Measurements from ENCODE around the gene APOBEC3A. TPM values are rescaled to one million over a fixed set of nuclear protein-coding genes. Genes with fewer than 3 reads are reported as not detected.

The APOBEC3A gene
- total and polyA plus RNA-seq, 3 experiments from 2014 or later: not detected

GRCh38 chr22:38964989-38965388, 7.6 kb downstream of the APOBEC3A start:
- Mint-ChIP-seq H3K4me1 (no peaks in the 10 kb centered on the region), H3K4me3 (no peak overlapping the region), H3K27ac (no peak overlapping the region), H3K36me3 (no peaks in the 10 kb centered on the region), H3K27me3 (peaks cover 15 to 29% of the 10 kb centered on the region in 2 donors), H3K9me3 (no peaks in the 10 kb centered on the region)
- Histone ChIP-seq H3K4me3 (ENCODE audit: low read length) (no peak overlapping the region), H3K4me1 (ENCODE audit: insufficient read depth, low read length) (no peaks in the 10 kb centered on the region), H3K27ac (ENCODE audit: low read depth, low read length) (no peak overlapping the region), H3K27me3 (ENCODE audit: insufficient read depth, low read length, poor library complexity, severe bottlenecking) (no peaks in the 10 kb centered on the region), H3K9me3 (ENCODE audit: low read length) (no peaks in the 10 kb centered on the region), H3K36me3 (ENCODE audit: insufficient read depth, low read length) (no peaks in the 10 kb centered on the region)
- peak in 1 of 5 donors; percentile 9 for DNase-seq
- POLR2A ChIA-PET: no interaction called here
- CTCF ChIA-PET: no interaction called here

GRCh38 chr22:38965614-38966379, 8.4 kb downstream of the APOBEC3A start:
- no peaks in the 10 kb centered on the region for H3K36me3 Mint-ChIP-seq
- no peaks in the 10 kb centered on the region for H3K4me1 Mint-ChIP-seq
- peak in 1 of 5 donors; percentile 36 for DNase-seq
- ChIA-PET CTCF (no interaction called here), POLR2A (no interaction called here)
- H3K4me1 ChIP-seq (ENCODE audit: insufficient read depth, low read length): no peaks in the 10 kb centered on the region
- H3K4me3 Mint-ChIP-seq: no peak overlapping the region
- no peaks in the 10 kb centered on the region for H3K27me3 ChIP-seq (ENCODE audit: insufficient read depth, low read length, poor library complexity, severe bottlenecking)
- no peak overlapping the region for H3K4me3 ChIP-seq (ENCODE audit: low read length)
- no peaks in the 10 kb centered on the region for H3K9me3 ChIP-seq (ENCODE audit: low read length)
- no peak overlapping the region for H3K27ac ChIP-seq (ENCODE audit: low read depth, low read length)
- H3K9me3 Mint-ChIP-seq: no peaks in the 10 kb centered on the region
- H3K27me3 Mint-ChIP-seq: peaks cover 20 to 35% of the 10 kb centered on the region in 2 donors
- H3K36me3 ChIP-seq (ENCODE audit: insufficient read depth, low read length): no peaks in the 10 kb centered on the region
- no peak overlapping the region for H3K27ac Mint-ChIP-seq

GRCh38 chr22:38966380-38966702, 8.9 kb downstream of the APOBEC3A start:
- Histone ChIP-seq H3K27ac (ENCODE audit: low read depth, low read length) (no peak overlapping the region), H3K4me1 (ENCODE audit: insufficient read depth, low read length) (no peaks in the 10 kb centered on the region), H3K27me3 (ENCODE audit: insufficient read depth, low read length, poor library complexity, severe bottlenecking) (no peaks in the 10 kb centered on the region), H3K36me3 (ENCODE audit: insufficient read depth, low read length) (no peaks in the 10 kb centered on the region), H3K4me3 (ENCODE audit: low read length) (no peak overlapping the region), H3K9me3 (ENCODE audit: low read length) (no peaks in the 10 kb centered on the region)
- H3K9me3 Mint-ChIP-seq: no peaks in the 10 kb centered on the region
- no peaks in the 10 kb centered on the region for H3K4me1 Mint-ChIP-seq
- H3K4me3 Mint-ChIP-seq: no peak overlapping the region
- DNase-seq: peak in 1 of 5 donors; percentile 27
- peaks cover 20 to 35% of the 10 kb centered on the region in 2 donors for H3K27me3 Mint-ChIP-seq
- ChIA-PET CTCF (no interaction called here), POLR2A (interaction anchor here (0.6 kb wide), 1 partner anchor 219 kb away, joined by 5 read pairs; no protein-coding TSS in a partner anchor)
- H3K27ac Mint-ChIP-seq: no peak overlapping the region
- H3K36me3 Mint-ChIP-seq: no peaks in the 10 kb centered on the region

DNA sequence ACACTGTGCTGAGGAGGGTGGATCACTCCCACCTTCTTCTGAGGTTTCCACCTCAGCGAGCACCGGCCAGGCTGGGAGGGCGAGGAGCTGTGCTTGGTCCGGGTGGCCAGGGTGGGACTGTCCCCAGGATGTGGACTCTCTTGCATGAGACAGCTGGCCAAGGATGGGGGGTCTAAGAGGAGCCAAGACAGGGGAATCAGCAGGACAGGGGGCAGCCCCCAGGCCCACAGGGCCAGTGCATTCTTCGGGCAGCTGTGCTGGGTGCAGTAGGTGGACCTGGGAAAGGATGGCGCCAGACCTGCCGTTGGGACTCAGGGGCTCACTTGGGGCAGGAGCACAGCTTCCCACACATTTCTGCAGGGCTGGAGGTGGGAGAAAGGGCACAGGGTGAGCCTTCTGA, 9.5 kb downstream of the APOBEC3A start:
- POLR2A ChIA-PET: interaction anchor here (0.6 kb wide), 1 partner anchor 220 kb away, joined by 5 read pairs; no protein-coding TSS in a partner anchor
- H3K9me3 Mint-ChIP-seq: no peaks in the 10 kb centered on the region
- H3K27me3 ChIP-seq (ENCODE audit: insufficient read depth, low read length, poor library complexity, severe bottlenecking): no peaks in the 10 kb centered on the region
- CTCF ChIA-PET: no interaction called here
- H3K27ac ChIP-seq (ENCODE audit: low read depth, low read length): no peak overlapping the region
- no peak overlapping the region for H3K4me3 Mint-ChIP-seq
- no peaks in the 10 kb centered on the region for H3K4me1 Mint-ChIP-seq
- no peak for DNase-seq
- no peak overlapping the region for H3K27ac Mint-ChIP-seq
- H3K36me3 Mint-ChIP-seq: no peaks in the 10 kb centered on the region
- peaks cover 22 to 35% of the 10 kb centered on the region in 2 donors for H3K27me3 Mint-ChIP-seq
- no peaks in the 10 kb centered on the region for H3K4me1 ChIP-seq (ENCODE audit: insufficient read depth, low read length)
- no peaks in the 10 kb centered on the region for H3K36me3 ChIP-seq (ENCODE audit: insufficient read depth, low read length)
- no peak overlapping the region for H3K4me3 ChIP-seq (ENCODE audit: low read length)
- no peaks in the 10 kb centered on the region for H3K9me3 ChIP-seq (ENCODE audit: low read length)

DNA sequence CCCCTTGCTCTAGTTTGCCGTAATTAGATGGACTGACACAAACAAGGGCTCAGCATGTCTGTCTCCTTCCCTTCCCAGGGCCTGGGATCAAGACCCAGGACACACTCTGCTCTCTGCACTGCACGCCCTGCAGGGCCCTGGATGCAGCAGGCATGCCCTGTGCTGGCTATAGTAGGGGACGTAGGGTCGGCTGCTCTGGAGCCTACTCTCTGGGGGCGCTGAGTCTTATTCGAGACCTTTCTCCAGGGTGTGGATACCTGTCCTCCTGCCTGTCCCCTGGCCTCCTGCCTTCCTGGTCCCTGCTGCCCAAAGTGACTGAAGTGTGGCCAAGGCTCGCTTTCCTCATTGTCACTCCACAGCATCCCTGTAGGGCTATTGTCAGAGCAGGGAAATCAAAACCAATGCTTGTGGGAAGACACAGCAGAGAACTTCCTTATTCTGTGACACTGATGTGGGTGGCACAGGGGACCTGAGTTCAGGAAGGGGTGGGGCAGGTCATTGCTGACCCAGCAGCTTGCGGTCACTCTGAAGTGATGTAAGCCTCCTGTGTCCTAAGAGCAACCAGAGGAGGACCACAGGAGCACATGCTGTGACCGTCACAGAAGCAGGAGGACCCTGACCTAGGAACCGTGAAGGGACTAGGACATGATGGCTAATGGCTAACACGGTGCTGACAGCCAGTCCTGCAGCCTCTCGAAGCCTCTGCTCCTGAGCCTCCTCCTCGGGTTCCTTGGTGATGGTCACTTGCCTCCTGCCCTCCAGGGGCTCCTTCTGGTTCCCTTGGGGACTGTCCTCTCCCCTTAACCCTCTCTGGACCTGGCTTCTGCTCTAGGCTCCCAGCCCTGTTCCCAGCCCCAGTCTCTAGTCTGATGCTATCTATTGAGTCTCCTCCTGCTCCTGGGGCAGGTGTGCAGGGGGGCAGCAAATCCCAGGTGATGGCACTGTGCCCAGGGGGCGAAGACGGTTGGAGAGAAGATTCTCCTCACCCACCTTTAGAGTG, 10.3 kb downstream of the APOBEC3A start:
- no peak overlapping the region for H3K4me3 ChIP-seq (ENCODE audit: low read length)
- no peaks in the 10 kb centered on the region for H3K9me3 Mint-ChIP-seq
- H3K36me3 ChIP-seq (ENCODE audit: insufficient read depth, low read length): no peaks in the 10 kb centered on the region
- H3K27me3 Mint-ChIP-seq: peaks cover 26 to 35% of the 10 kb centered on the region in 2 donors
- POLR2A ChIA-PET: no interaction called here
- peak in 1 of 5 donors; percentile 25 for DNase-seq
- no peaks in the 10 kb centered on the region for H3K36me3 Mint-ChIP-seq
- no peaks in the 10 kb centered on the region for H3K9me3 ChIP-seq (ENCODE audit: low read length)
- CTCF ChIA-PET: no interaction called here
- H3K4me1 ChIP-seq (ENCODE audit: insufficient read depth, low read length): no peaks in the 10 kb centered on the region
- no peaks in the 10 kb centered on the region for H3K27me3 ChIP-seq (ENCODE audit: insufficient read depth, low read length, poor library complexity, severe bottlenecking)
- no peak overlapping the region for H3K27ac ChIP-seq (ENCODE audit: low read depth, low read length)
- no peak overlapping the region for H3K27ac Mint-ChIP-seq
- no peaks in the 10 kb centered on the region for H3K4me1 Mint-ChIP-seq
- H3K4me3 Mint-ChIP-seq: no peak overlapping the region

DNA sequence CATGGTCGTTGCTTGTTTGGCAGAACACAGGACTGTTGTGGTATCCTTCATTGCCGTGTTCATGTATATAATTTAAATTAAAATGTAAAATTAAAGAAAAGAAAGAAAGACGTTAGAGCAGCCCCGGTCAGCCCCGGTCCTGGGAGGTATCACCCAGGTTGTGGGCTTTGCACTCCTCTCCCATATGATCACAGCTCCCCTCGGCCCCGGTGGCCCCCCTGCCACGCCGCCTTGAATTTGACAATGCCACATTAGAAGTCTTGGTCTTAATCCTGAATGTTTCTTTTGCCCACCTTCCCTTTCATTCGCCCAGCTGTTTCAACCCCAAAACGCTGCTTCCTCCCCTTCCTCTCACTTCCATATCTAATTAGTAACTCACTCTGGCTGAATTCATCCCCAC, 11.4 kb downstream of the APOBEC3A start:
- Histone ChIP-seq H3K27ac (ENCODE audit: low read depth, low read length) (no peak overlapping the region), H3K4me1 (ENCODE audit: insufficient read depth, low read length) (no peaks in the 10 kb centered on the region)
- CTCF ChIA-PET: interaction anchor here (0.9 to 3.8 kb wide), 3 partner anchors 16 to 99 kb away, joined by 3 to 21 read pairs (median 3); no protein-coding TSS in a partner anchor

GRCh38 chr22:38970551-38970950, 13.1 kb downstream of the APOBEC3A start:
- H3K4me1 Mint-ChIP-seq: peaks cover 2 to 5% (median 4%) of the 10 kb centered on the region in 3 donors
- H3K4me3 Mint-ChIP-seq: no peak overlapping the region
- CTCF ChIA-PET: interaction anchor here (0.7 to 3.8 kb wide), 4 partner anchors 32 to 1234 kb away, joined by 3 to 21 read pairs (median 5); no protein-coding TSS in a partner anchor
- no peaks in the 10 kb centered on the region for H3K9me3 ChIP-seq (ENCODE audit: low read length)
- no peak overlapping the region for H3K27ac ChIP-seq (ENCODE audit: low read depth, low read length)
- H3K4me1 ChIP-seq (ENCODE audit: insufficient read depth, low read length): no peaks in the 10 kb centered on the region
- POLR2A ChIA-PET: interaction anchor here (0.6 to 0.7 kb wide), 2 partner anchors 495 to 1037 kb away, joined by 3 read pairs; no protein-coding TSS in a partner anchor
- no peaks in the 10 kb centered on the region for H3K36me3 ChIP-seq (ENCODE audit: insufficient read depth, low read length)
- no peaks in the 10 kb centered on the region for H3K27me3 ChIP-seq (ENCODE audit: insufficient read depth, low read length, poor library complexity, severe bottlenecking)
- H3K4me3 ChIP-seq (ENCODE audit: low read length): no peak overlapping the region
- H3K27me3 Mint-ChIP-seq: peaks cover 21 to 27% of the 10 kb centered on the region in 2 donors
- no peak overlapping the region for H3K27ac Mint-ChIP-seq
- peak in 1 of 5 donors; percentile 22 for DNase-seq
- no peaks in the 10 kb centered on the region for H3K36me3 Mint-ChIP-seq
- no peaks in the 10 kb centered on the region for H3K9me3 Mint-ChIP-seq

More for the DNA sequence above, 11.4 kb downstream of the APOBEC3A start:
- H3K27me3 ChIP-seq (ENCODE audit: insufficient read depth, low read length, poor library complexity, severe bottlenecking): no peaks in the 10 kb centered on the region
- Mint-ChIP-seq H3K27ac (no peak overlapping the region), H3K9me3 (no peaks in the 10 kb centered on the region), H3K36me3 (no peaks in the 10 kb centered on the region), H3K27me3 (peaks cover 23 to 30% of the 10 kb centered on the region in 2 donors), H3K4me1 (peaks cover 2 to 5% (median 3%) of the 10 kb centered on the region in 3 donors), H3K4me3 (no peak overlapping the region)
- POLR2A ChIA-PET: no interaction called here
- H3K36me3 ChIP-seq (ENCODE audit: insufficient read depth, low read length): no peaks in the 10 kb centered on the region
- no peak for DNase-seq
- H3K4me3 ChIP-seq (ENCODE audit: low read length): no peak overlapping the region
- H3K9me3 ChIP-seq (ENCODE audit: low read length): no peaks in the 10 kb centered on the region

All from CD8-positive, alpha-beta memory T cell (primary cell).